Right forelimb (tissue), 1 donor: Measurements from ENCODE around the gene IFT52.
"Not testable (repeated sequence)": the region's sequence is repeated elsewhere in the genome, so short reads cannot be mapped to it uniquely, and the experiment has no call there.

Experiments
- DNase-seq: peaks from one replicate; pipeline ENCODE4 v3.0.0-alpha.2; 2018

Gene IFT52

DNA sequence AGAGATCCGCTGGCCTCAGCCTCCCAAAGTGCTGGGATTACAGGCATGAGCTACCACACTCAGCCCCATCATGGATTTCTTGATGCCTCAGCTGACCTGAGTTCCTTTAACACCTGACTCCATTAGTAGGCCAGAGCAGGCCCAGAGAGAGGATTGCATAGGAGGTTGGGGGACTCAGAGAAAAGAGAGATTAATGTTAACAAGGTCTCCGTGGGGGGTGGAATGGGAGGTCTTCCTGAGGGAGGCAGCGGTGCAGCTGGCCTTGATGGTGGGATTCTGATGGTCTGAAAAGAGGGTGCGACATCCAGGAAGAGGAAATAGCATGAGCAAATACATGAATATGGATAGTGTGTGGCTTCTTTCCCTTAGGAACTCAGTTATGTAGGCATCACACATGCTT lies 22.0 kb upstream of the IFT52 start:
- no peak for DNase-seq

DNA sequence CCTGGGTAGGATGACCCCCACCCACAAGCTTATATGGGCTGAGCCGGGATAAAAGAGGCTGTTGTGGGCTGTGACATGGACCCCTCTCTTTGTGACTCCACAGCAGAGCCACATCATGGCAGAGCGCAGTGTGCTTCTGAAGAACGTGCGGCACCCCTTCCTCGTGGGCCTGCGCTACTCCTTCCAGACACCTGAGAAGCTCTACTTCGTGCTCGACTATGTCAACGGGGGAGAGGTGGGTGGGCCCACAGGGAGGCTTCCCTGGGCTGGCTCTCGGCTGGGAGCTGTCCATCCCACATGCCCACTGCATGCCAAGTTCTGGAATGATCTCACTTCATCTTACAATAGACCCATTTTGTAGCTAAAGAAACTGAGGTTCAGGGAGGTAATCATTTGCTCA lies 21.5 kb upstream of the IFT52 start:
- no peak for DNase-seq

DNA sequence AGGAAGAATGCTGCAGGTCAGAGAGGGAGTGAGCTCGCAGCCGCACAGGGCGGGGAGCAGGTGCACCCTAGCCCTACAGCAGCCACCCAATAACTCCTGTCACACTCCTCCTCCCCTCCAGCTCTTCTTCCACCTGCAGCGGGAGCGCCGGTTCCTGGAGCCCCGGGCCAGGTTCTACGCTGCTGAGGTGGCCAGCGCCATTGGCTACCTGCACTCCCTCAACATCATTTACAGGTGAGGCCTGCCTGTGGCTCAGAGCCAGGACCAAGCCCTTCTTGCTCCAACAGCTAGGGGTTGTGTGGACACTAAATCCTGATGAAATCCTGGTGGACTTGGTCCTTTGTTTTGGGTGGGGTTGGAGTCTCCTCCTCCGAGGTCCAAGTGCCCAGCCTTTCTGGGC lies 20.2 kb upstream of the IFT52 start:
- no peak for DNase-seq

DNA sequence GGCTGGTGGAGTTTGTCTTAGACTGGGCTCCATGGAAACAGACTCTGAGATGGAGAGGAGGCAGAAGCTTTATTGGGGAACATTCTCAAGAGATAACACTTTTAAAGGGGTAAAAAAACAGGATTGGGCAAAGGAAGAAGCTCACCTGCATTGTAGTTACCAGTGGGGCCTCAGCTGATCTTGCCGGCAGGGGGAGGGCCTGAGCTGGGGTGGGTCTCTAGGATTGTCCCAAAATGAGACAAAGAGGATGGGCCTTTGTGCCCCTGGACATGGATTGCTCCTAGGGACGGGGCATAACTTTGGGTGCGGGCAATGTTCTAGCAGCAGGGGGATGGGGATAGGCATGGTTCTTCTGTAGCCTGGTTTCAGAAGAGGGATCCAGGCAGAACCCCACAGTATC lies 19.4 kb upstream of the IFT52 start:
- DNase-seq, result no peak

DNA sequence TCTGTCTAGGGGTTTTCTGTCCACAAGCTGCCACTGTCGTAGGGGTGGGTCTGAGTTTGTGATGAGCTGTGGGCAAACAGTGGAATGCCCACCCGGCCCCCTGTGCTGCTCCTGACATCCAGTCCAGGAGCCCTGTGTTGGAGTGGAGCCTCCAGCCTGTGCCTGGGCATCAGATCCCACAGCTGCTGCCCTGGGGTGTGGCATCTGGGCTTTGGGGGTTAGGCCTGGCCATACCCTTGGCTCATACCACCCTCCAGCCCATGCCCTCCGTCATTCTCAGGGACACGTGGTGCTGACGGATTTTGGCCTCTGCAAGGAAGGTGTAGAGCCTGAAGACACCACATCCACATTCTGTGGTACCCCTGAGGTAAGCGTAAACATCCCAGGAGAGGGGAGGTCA lies 19.0 kb upstream of the IFT52 start:
- no peak for DNase-seq

DNA sequence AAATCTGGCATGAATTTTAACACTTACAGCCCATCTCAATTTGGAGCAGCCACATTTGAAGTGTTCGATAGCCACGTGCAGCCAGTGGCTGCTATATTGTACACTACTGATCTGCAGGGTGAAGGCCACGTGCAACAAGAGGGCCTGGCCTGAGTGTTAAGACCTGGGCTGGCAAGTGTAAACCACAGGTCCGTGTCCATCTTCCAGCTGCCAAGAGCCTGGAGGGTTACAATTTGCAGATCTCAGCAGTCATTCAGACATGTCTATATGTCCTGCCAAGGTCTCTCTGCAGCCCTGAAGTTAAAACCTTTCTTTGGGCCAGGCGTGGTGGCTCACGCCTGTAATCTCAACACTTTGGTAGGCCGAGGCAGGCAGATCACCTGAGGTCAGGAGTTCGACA lies 17.8 kb upstream of the IFT52 start:
- DNase-seq, result no peak

DNA sequence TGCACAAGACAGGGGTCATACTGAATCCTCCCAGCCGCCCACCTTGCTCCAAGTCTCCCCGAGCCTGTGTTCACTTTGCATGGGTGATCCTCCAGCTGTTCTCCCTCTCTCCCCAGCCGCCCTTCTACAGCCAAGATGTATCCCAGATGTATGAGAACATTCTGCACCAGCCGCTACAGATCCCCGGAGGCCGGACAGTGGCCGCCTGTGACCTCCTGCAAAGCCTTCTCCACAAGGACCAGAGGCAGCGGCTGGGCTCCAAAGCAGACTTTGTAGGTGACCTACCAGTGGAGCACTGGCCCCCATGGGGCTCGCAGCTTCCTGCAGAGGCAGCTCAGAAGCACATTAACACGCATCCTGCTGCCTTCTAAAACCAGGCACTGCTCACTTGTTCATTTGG lies 14.6 kb upstream of the IFT52 start:
- DNase-seq, result no peak

DNA sequence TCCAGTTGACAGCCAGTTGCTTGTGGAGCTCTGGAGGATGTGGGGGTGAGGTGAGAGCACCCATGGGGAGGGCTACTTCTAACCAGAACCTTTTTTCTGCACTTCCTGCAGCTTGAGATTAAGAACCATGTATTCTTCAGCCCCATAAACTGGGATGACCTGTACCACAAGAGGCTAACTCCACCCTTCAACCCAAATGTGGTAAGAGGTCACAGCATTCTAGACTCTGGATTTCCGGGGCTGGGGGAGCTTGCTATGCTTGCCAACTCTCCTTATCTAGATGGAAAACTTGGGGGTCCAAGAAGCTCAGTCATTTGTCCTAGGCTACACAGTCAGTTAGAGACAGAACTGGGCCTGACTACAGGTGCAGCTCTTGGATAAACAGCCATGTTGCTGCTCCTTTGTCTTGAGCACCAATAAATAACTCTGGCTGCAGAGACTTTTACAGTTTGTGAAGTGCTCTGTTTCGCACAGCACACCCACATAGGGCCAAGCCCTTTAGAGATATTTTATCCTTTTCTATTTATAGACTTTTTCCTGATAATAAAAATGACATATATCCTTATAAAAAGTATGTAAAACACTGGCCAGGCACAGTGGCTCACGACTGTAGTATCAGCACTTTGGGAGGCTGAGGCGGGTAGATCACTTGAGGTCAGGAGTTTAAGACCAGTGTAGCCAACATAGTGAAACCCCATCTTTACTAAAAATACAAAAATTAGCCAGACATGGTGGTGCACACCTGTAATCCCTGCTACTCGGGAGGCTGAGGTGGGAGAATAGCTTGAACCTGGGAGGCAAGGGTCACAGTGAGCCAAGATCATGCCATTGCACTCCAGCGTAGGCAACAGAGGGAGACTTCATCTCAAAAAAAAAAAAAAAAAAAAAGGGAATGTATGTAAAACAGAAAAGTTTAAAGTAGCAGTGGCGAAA lies 10.6 kb upstream of the IFT52 start:
- no peak for DNase-seq

DNA sequence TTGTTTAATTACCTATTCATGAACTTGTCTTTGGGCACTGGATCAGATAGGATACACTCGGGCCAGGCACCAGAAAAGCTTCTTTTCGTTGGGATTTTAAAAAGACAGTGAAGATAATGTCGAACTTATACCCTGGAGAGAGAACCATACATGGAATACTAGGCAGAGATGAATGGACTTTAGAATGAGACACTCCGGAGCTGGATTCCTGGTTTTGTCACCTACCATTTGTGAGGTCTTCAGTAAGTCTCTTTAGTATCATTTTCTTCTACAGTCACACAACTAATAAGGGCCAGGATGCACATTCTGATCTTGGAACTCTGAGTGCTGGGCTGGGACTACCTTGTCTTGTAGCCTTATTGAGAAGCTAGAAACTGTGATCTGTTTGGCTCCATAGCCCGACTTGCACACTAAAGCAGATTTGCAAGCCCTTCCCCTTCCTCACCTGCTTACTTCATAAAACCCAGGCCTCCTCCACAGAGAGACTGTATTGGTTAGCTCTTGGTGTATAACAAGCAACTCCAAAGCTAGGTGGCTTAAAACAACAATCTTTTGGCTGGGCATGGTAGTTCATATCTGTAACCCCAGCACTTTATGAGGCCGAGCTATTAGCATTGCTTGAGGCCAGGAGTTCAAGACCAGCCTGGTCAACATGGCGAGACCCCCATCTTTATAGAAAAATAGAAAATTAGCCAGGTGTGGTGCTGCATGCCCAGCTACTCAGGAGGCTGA lies 7.4 kb upstream of the IFT52 start:
- DNase-seq, result no peak

DNA sequence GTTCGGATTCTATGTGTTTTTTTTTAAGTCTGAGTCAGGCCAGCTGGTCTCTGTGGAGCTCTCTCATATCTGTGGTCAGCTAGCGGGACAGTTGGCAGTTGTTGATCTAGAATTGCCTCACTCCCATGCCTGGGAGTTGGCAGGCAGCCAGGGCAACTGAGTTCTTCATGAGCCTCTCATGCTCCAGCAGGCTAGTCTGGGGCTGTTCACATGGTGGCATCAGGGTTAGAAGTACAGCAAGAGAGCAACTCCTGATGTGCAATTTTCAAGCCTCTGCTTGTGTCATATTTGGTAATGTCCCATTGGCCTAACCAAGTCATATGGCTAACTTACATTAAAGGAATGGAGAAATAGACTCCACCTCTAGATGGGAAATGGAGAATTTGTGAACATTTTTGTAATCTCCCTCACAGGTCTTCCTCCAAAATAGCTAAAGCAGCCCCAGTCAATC lies 6.7 kb upstream of the IFT52 start:
- no peak for DNase-seq

DNA sequence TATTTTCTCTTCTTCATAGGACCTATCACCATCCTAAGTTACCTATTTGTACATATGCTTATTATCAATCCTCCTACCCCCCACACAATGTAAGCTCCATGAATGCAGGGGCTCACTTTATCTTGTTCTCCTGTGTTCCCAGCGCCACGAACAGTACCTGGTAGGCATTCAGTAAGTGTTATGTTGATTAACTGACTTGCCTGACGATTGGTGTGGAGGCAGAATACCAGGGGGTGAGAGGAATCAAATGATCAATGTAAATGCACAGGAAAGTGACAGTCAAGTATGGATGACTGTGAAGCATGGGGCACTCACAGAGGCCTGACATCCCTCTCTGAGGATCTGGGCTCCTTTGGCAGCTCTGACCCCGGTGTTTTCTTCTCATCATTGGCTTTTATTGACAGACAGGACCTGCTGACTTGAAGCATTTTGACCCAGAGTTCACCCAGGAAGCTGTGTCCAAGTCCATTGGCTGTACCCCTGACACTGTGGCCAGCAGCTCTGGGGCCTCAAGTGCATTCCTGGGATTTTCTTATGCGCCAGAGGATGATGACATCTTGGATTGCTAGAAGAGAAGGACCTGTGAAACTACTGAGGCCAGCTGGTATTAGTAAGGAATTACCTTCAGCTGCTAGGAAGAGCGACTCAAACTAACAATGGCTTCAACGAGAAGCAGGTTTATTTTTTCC lies 6.1 kb upstream of the IFT52 start:
- DNase-seq, result no peak

DNA sequence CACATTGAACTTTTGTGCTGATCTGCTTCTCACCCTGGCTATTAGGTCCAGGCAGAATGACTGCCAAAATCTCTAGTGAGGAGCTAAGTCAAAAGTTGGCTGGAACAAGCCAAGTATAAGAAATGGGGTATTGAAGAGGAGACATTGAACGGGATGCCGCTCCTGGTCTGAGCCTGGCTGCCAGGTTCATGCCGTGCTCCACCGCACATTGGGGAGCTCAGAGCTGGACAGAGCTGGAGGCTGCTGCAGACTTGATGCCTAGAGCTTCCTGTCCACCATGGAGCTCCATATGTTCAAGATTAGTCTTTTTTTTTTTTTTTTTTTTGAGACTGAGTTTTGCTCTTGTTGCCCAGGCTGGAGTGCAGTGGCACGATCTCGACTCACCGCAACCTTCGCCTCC lies 4.1 kb upstream of the IFT52 start:
- no peak for DNase-seq

DNA sequence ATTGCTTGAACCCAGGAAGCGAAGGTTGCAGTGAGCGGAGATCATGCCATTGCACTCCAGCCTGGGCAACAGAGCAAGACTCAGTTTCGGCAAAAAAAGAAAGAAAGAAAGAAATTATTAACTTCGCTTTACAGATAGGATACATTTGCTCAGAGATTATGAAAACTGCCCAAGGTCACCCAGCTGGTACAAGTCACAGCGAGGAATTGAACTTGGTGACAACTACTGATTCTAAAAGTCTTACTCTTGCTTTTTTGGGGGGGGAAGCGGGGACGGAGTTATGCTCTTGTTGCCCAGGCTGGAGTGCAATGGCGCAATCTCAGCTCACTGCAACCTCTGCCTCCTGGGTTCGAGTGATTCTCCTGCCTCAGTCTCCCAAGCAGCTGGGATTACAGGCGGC lies 2.2 kb upstream of the IFT52 start:
- not testable (repeated sequence) for DNase-seq

DNA sequence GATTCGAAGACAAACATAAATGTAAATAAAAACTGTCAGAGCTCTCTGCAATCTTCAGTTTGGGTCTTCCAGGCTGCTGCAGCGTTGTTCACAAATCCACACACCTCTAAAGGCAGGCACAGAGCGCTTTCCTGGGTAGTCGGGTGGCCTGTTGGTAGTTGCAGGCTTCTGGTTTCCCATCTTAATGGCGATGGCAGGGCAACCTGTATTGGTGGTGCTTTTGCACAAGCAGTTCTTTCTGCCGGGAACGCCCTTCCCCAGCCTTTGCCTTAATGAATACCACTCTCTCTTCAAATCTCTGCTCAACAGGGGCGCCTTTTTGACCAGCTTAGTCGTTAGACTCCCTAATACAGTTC lies 723 bp upstream of the IFT52 start:
- DNase-seq, result no peak

DNA sequence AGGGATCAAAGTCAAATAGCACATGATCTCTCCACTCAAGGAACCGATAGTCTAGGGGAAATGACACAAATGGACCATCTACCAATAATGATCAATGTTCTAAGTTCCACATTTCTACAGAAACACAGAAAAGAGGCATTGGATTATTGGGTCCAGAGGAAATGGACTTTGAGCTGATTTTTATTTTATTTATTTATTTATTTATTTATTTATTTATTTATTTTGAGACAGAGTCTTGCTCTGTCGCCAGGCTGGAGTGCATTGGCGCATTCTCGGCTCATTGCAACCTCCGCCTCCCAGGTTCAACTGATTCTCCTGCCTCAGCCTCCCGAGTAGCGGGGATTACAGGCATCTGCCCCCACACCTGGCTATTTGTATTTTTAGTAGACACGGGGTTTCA lies 11.2 kb downstream of the IFT52 start:
- DNase-seq, result not testable (repeated sequence)

DNA sequence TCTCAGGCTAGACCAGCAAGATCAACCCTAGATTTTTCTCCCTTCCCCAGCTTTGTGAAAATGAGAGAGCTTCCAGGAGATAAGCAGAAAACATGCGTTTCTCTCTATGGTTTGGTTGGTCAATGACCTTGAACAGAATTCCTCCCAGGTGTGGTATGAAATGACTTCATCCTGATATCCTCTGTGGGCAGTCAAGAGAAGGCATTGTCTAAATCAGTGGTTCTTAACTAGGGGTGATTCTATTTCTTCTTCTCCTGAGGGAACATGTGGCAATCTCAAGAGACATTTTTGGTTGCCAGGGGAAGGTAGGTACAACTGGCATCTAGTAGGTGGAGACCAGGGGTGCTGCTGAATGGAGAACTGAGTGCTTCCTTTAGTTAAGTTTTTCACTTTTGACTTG lies 12.4 kb downstream of the IFT52 start:
- no peak for DNase-seq

DNA sequence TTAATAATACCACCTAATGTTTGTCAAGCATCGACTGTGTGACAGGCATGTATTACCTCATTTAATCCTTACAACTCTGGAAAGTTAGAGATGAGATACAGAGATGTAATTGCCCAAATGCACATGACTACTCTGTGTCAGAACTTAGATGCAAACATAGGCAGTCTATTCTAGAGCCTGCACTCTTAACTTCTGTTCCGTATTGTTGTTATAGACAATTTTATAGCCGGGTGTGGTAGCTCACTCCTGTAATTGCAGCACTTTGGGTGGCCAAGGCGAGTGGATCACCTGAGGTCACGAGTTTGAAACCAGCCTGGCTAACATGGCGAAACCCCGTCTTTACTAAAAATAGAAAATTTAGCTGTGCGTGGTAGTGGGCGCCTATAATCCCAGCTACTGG lies 15.0 kb downstream of the IFT52 start:
- DNase-seq, result no peak

DNA sequence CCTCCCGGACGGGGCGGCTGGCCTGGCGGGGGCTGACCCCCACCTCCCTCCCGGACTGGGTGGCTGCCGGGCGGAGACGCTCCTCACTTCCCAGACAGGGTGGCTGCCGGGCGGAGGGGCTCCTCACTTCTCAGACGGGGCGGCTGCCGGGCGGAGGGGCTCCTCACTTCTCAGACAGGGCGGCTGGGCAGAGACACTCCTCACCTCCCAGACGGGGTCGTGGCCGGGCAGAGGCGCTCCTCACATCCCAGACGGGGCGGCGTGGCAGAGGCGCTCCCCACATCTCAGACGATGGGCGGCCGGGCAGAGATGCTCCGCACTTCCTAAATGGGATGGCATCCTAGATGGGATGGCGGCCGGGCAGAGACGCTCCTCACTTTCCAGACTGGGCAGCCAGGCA lies 16.5 kb downstream of the IFT52 start:
- not testable (repeated sequence) for DNase-seq

DNA sequence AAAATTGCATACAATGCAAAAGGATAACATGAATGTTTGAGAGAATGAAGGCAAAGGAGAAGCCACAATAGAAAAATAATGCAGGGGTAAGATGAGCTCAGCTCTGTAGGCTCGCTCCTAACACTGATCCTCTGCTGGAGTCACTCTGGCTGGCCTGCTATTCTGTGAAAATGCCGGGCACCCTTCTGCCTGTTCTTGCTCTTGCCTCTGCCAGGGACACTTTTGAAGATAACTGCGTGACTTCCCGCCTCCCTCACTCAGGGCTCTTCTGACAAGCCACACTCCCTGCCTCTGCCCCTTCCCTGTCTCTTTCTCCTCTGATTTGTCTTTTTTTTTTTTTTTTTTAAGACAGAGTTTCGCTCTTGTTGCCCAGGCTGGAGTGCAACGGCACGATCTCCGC lies 40.9 kb downstream of the IFT52 start:
- no peak for DNase-seq

DNA sequence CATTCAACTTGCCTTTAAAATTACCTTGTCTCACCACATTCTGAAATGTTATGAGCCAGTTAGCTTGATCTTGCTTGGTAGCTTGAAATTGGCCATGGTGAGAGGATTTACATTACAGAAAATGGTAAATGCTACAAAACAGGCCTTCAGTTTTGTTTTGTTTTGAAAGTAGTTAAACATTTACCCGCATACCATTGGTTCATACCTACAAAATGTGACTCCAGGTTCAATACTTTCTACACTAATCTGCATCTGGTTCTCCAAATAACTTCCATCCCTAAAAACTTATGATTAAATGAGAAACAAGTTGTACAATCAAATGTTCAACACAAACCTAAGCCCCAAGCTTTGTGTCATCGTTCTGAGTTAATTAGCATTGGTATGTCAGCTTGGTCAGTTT lies 45.7 kb downstream of the IFT52 start:
- no peak for DNase-seq

DNA sequence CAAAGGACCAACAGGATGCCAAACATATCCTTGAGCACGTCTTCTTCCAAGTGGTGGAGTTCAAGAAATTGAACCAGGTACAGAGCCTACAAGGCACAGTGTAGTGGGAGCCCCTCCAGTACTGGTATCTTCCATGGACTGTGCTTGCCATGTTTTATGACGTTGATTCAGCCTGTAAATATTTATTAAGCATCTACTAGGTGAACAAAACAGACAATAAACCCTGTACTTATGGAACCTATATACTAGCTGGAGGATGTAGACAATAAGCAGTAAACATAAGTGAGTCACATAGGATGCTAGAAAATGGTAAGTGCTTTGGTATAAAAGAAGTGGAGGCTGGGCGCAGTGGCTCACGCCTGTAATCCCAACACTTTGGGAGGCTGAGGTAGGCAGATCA lies 51.8 kb downstream of the IFT52 start:
- no peak for DNase-seq

DNA sequence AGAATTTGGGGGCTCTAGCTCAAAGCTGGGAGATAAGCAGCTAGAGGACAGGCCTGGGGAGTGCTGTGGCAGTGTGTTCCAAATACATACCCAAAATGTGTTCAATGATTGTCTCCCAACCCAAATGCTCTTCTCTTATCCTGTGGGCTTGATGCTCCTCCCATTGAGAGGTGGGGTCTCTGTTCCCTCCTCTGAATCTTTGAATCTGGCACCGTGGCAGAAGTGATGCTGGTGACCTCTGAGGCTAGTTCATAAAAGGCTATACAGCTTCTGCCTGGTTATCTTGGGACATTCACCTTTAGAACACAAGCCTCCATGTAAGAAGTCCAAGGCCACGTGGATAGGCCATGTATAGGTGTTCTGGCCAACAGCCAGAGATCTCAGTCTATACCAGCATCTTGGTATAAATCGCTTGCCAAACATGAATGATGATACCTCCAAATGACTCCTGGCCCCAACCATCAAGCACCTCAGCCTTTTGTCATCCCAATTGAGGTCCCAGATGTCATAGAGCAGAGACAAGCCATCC lies 60.3 kb downstream of the IFT52 start:
- DNase-seq, result no peak

DNA sequence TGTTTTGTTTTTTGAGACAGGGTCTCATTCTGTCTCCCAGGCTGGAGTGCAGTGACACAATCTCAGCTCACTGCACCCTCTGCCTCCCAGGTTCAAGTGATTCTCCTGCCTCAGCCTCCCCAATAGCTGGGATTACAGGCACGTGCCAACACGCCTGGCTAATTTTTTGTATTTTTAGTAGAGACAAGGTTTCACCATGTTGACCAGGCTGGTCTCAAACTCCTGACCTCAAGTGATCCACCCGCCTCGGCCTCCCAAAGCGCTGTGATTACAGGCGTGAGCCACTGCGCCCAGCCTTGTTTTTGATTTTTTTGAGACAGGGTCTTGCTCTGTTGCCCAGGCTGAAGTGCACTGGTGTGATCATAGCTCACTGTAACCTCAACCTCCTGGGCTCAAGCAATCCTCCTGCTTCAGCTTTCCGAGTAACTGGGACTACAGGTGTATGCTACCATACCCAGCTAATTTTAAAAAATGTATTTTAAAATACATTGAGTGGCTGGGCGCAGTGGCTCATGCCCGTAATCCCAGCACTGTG lies 61.0 kb downstream of the IFT52 start:
- DNase-seq, result not testable (repeated sequence)
